Uterus (tissue), 4 donors: ENCODE measurements around the gene TMOD2. TPM values are rescaled to one million over a fixed set of nuclear protein-coding genes. Genes with fewer than 3 reads are reported as not detected.

Source experiments
- DNase-seq, 2 donors: peaks; one replicate each; pipeline ENCODE4 v3.0.0-alpha.2; 2019 to 2020
- H3K27ac ChIP-seq, 2 donors: fragments of 200-600 bp; sonication (generic); 1 replicate in 1 of 2; 2 replicates in 1 of 2; pipeline ENCODE4 v1.5.1; 2016 to 2018
- H3K27me3 ChIP-seq, 2 donors: fragments of 200-600 bp; sonication (generic); one replicate each; pipeline ENCODE4 v1.5.1; 2018 to 2019; ENCODE audit warnings: control low read depth in 1 of 2
- H3K36me3 ChIP-seq, 2 donors: fragments of 200-600 bp; sonication (generic); one replicate each; pipeline ENCODE4 v1.5.1; 2019; ENCODE audit warnings: control low read depth in 1 of 2
- H3K4me1 ChIP-seq, 2 donors: fragments of 200-600 bp; sonication (generic); one replicate each; pipeline ENCODE4 v1.5.1; 2018 to 2019; ENCODE audit warnings: control low read depth in 1 of 2
- H3K4me3 ChIP-seq, 2 donors: fragments of 200-600 bp; sonication (generic); 1 replicate in 1 of 2; 2 replicates in 1 of 2; pipeline ENCODE4 v1.5.1; 2018 to 2019; ENCODE audit warnings: mild to moderate bottlenecking in 1 of 2
- H3K9me3 ChIP-seq, 2 donors: fragments of 200-600 bp; sonication (generic); one replicate each; pipeline ENCODE4 v1.5.1; 2019; ENCODE audit warnings: control low read depth in 1 of 2
- POLR2A ChIP-seq, 2 donors: fragments of 450-650 bp; IDR thresholded peaks; one replicate each; pipeline ENCODE4 v1.6.1; 2016; ENCODE audit warnings: antibody characterized with exemption in 2 of 2, mild to moderate bottlenecking in 1 of 2, moderate library complexity in 1 of 2
- intact Hi-C: fragments of 100-400 bp; cut with DNase I; formaldehyde crosslinking; loops from one replicate; pipeline ENCODE4 v1.15.1; 2023; ENCODE audit warnings: low total_unique reads
- total RNA-seq, 4 donors: library from RNA; depleted of rRNA in 3 of 4; stranded (reverse); fragments of >200 nt in 3 of 4; gene quantifications; one replicate each; pipeline versions ENCODE4 v1.1.0 to v1.2.4, GENCODE V29; 2014 to 2023
- TF ChIP-seq, protein P1 (sequence below), 4 experiments: fragments of 200-600 bp in 2 of 4; fragments of 450-650 bp in 2 of 4; sonication (generic) in 2 of 4; IDR thresholded peaks; one replicate each; pipeline ENCODE4 v1.5.1; 2016 to 2019; ENCODE audit warnings: antibody characterized with exemption in 4 of 4, mild to moderate bottlenecking in 2 of 4, moderate library complexity in 1 of 4
- donor health status: DM: yes; HTN: yes; CAD: no.

The TMOD2 gene
- total RNA-seq, 4 donors from 2014 or later = 20.9 to 113 (median 35.0) TPM

DNA sequence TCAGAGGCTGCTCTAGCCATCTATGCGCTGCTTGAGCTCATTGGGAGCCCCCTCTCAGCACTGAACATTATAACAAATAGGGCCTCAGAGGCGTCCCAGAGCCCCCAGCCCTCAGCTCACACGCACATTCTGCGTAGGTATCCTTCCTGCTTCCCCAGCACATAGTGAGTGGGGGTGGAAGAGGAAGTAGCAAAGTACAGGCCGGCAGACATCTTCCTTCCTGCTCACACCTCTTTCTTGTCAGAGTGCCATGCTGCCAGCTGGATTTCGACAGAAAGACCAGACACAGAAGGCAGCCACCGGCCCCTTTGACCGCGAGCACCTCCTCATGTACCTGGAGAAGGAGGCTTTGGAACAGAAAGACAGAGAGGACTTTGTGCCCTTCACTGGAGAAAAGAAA lies 16.6 kb downstream of the TMOD2 start:
- intact Hi-C loops = no loop called here
- H3K9me3 ChIP-seq = no peaks in the 10 kb centered on the region
- H3K4me1 ChIP-seq = no peaks in the 10 kb centered on the region
- DNase-seq = no peak
- no peaks in the 10 kb centered on the region for H3K27me3 ChIP-seq
- H3K36me3 ChIP-seq = no peaks in the 10 kb centered on the region
- no peak for TF ChIP-seq POLR2A (IDR thresholded peaks at IDR 0.05)
- TF ChIP-seq, protein P1, sequence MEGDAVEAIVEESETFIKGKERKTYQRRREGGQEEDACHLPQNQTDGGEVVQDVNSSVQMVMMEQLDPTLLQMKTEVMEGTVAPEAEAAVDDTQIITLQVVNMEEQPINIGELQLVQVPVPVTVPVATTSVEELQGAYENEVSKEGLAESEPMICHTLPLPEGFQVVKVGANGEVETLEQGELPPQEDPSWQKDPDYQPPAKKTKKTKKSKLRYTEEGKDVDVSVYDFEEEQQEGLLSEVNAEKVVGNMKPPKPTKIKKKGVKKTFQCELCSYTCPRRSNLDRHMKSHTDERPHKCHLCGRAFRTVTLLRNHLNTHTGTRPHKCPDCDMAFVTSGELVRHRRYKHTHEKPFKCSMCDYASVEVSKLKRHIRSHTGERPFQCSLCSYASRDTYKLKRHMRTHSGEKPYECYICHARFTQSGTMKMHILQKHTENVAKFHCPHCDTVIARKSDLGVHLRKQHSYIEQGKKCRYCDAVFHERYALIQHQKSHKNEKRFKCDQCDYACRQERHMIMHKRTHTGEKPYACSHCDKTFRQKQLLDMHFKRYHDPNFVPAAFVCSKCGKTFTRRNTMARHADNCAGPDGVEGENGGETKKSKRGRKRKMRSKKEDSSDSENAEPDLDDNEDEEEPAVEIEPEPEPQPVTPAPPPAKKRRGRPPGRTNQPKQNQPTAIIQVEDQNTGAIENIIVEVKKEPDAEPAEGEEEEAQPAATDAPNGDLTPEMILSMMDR (IDR thresholded peaks at IDR 0.05) = no peak
- no peak overlapping the region for H3K27ac ChIP-seq
- no peak overlapping the region for H3K4me3 ChIP-seq

DNA sequence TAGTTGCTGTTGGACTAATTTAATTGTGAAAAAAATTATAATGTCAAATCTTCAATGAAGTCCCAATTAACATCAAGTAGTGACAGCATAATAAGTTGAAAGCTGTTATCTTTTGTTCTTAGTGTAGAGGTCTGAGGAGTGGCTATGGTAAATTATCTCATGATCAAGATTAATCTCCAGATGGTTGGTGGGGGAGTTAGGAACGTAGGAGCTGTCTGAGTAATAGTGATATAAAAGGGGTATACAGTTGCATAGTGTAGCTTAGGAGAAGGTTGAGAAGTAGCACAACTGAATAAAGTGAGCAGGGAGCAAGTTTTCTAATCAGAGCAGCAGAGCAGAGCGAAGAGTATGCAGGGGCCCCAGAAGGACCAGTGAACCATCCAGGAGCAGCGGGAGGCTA lies 19.5 kb downstream of the TMOD2 start:
- no peak overlapping the region for H3K27ac ChIP-seq
- H3K4me3 ChIP-seq = no peak overlapping the region
- H3K27me3 ChIP-seq = no peaks in the 10 kb centered on the region
- no peaks in the 10 kb centered on the region for H3K4me1 ChIP-seq
- intact Hi-C loops = no loop called here
- H3K36me3 ChIP-seq = no peaks in the 10 kb centered on the region
- DNase-seq = no peak
- no peaks in the 10 kb centered on the region for H3K9me3 ChIP-seq
- TF ChIP-seq, protein P1 (IDR thresholded peaks at IDR 0.05) = no peak
- no peak for TF ChIP-seq POLR2A (IDR thresholded peaks at IDR 0.05)

DNA sequence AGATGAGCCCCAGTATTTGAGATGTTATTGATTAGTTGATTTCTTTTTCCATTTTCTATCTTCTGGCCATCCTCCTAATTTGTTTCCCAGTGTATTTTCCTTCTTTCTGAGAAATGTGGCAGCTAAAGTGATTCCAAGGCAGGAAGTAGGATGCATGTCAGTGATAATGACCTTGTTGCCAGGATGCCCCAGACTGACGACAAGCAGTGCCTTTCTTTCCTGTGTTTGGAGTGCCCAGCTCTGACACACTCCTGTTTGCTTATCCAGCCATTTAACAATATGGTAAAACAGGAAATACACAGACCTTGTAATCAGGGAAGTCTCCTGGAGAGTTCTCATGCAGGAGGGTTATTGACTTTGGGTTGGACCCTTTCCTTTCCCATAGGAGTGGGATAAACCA lies 20.4 kb downstream of the TMOD2 start:
- no peaks in the 10 kb centered on the region for H3K4me1 ChIP-seq
- no peak overlapping the region for H3K4me3 ChIP-seq
- intact Hi-C loops = no loop called here
- no peaks in the 10 kb centered on the region for H3K36me3 ChIP-seq
- H3K27me3 ChIP-seq = no peaks in the 10 kb centered on the region
- H3K9me3 ChIP-seq = no peaks in the 10 kb centered on the region
- DNase-seq = no peak
- H3K27ac ChIP-seq = no peak overlapping the region
- TF ChIP-seq, protein P1 (IDR thresholded peaks at IDR 0.05) = no peak
- no peak for TF ChIP-seq POLR2A (IDR thresholded peaks at IDR 0.05)

DNA sequence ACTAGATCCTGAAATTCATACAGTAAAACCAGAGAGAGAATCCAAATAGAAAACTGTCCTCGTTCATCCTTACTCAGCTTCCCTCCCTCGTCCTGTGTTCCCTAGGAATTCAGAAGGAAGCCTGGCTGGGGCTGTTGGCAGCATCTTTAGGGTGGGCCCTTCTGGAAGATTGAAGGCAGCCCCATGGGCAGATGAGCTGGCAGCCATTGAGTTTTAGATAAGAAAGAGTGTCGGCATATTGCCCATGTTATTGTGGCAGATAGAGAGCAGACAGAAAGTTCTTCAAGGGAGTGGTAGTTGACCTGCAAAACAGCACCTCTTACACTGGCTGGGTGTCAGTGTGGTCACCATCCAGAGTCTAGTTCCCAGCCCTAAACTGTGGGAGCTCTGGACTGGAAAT lies 23.5 kb downstream of the TMOD2 start:
- H3K4me3 ChIP-seq = no peak overlapping the region
- H3K4me1 ChIP-seq = no peaks in the 10 kb centered on the region
- H3K9me3 ChIP-seq = no peaks in the 10 kb centered on the region
- no peak for DNase-seq
- no peaks in the 10 kb centered on the region for H3K27me3 ChIP-seq
- peak overlapping the region in 1 of 2 donors; percentile 11 for H3K27ac ChIP-seq
- TF ChIP-seq, protein P1 (IDR thresholded peaks at IDR 0.05) = no peak
- no peak for TF ChIP-seq POLR2A (IDR thresholded peaks at IDR 0.05)
- intact Hi-C loops = loop anchor here (5.0 kb wide), 1 partner anchor 128 kb away; no protein-coding TSS in a partner anchor
- H3K36me3 ChIP-seq = no peaks in the 10 kb centered on the region

DNA sequence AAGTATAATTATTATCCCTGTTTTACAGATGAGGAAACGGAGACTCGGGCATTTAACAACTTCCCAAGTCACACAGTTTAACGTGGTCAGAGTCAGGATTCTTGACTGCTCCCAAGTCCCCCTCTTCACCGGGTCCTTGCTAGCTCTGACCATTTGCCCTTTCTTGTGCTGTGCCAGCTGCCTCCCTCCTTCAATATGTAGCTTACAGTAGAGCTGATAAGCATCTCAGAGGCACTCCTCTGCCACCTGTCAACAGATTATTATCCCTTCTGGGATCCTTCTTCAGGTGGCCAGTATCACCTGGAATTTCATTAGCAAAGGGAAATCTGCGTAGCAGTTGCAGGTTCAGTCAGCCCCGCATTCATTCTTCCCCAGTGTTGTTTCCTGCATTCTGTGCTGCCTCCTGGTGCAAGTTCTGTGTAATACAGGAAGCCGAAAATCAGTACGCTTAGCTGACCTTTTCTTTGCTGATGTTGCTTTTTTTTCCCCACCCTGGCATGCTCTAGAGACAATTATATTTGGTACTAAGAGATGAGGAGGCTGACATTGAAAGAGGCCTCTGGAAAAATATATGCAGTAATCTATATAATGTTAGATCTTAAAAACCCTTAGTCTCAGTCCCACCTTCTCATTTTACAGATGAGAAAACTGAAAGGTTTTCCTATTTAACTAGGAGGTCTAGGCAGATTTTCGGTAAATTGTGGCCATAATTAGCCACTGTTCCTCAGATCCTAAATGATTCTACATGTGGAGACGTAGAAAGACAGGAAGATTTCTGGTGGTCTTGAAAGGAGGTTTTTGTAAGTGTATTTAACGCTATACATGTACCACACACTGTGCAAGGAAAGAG lies 24.8 kb downstream of the TMOD2 start:
- no peaks in the 10 kb centered on the region for H3K36me3 ChIP-seq
- H3K4me3 ChIP-seq = no peak overlapping the region
- H3K4me1 ChIP-seq = no peaks in the 10 kb centered on the region
- H3K9me3 ChIP-seq = no peaks in the 10 kb centered on the region
- no peaks in the 10 kb centered on the region for H3K27me3 ChIP-seq
- intact Hi-C loops = loop anchor here (5.0 kb wide), 1 partner anchor 129 kb away; no protein-coding TSS in a partner anchor
- no peak overlapping the region for H3K27ac ChIP-seq
- DNase-seq = peak; percentile 52 to 54
- TF ChIP-seq, protein P1 (IDR thresholded peaks at IDR 0.05) = peak; percentile 76 to 91 (median 84)
- no peak for TF ChIP-seq POLR2A (IDR thresholded peaks at IDR 0.05)
